Thymus (tissue), 14 donors: ENCODE results near the gene C20orf173. TPM values are rescaled to one million over a fixed set of nuclear protein-coding genes. Genes with fewer than 3 reads are reported as not detected.

Experiments used
- DNase-seq, 9 donors: peaks; one replicate each; pipeline ENCODE4 v3.0.0-alpha.2; 2013; ENCODE audit warnings: low spot score in 9 of 9, low read depth in 6 of 9, missing footprints in 1 of 9
- H3K27ac ChIP-seq, 2 donors: one replicate each; pipeline ENCODE4 v1.5.1; 2013; ENCODE audit warnings: control low read depth in 1 of 2, low read depth in 1 of 2, low read length in 1 of 2, mild to moderate bottlenecking in 1 of 2, moderate library complexity in 1 of 2
- H3K27me3 ChIP-seq, 2 donors: one replicate each; pipeline ENCODE4 v1.5.1; 2013; ENCODE audit warnings: low read length in 1 of 2; ENCODE audit not compliant: control insufficient read depth in 2 of 2, insufficient read depth in 1 of 2
- H3K36me3 ChIP-seq, 2 donors: one replicate each; pipeline ENCODE4 v1.5.1; 2013; ENCODE audit warnings: low read length in 1 of 2, mild to moderate bottlenecking in 1 of 2, moderate library complexity in 1 of 2; ENCODE audit not compliant: control insufficient read depth in 2 of 2, insufficient read depth in 2 of 2
- H3K4me1 ChIP-seq, 2 donors: one replicate each; pipeline ENCODE4 v1.5.1; 2013; ENCODE audit warnings: low read length in 2 of 2; ENCODE audit not compliant: control insufficient read depth in 2 of 2, insufficient read depth in 2 of 2
- H3K4me3 ChIP-seq, 2 donors: one replicate each; pipeline ENCODE4 v1.5.1; 2013; ENCODE audit warnings: low read length in 2 of 2, control low read depth in 1 of 2, mild to moderate bottlenecking in 1 of 2
- H3K9me3 ChIP-seq, 2 donors: one replicate each; pipeline ENCODE4 v1.5.1; 2013; ENCODE audit warnings: low read length in 1 of 2, mild to moderate bottlenecking in 1 of 2; ENCODE audit not compliant: control insufficient read depth in 2 of 2, insufficient read depth in 1 of 2
- WGBS: extraction: QIAGEN DNeasy Blood & Tissue Kit; methylation state at CpG from one replicate; pipeline ENCODE4 v1.1.7; 2013; 5-methylcytosine and 5-hydroxymethylcytosine counted together
- long read RNA-seq, 10 donors: transcript quantifications; one replicate each; lab custom pipeline, GENCODE V29; 2026
- polyA plus RNA-seq: library from polyadenylated mRNA; stranded (reverse); fragments of 200-250 nt; gene quantifications from one replicate; pipeline ENCODE4 v1.2.3, GENCODE V29; 2013
- total RNA-seq: library from RNA; stranded (reverse); fragments of 120-200 nt; gene quantifications from one replicate; pipeline ENCODE4 v1.2.4, GENCODE V29; 2013
- donor health status: healthy.

The C20orf173 gene, protein sequence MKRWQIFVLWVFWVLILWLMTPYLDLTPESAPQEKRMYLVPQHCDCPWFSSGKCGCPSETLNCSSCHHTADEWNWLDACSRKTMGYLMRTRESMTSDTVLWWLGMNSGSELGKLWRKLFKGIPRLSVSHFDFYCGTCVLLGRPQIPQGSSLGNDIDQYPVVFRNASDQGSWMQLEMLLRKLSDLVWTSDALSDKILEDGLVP
- total RNA-seq (not detected), polyA plus RNA-seq (not detected)
- long read RNA-seq, donor 1: 0 reads
- long read RNA-seq, donor 2: 0 reads
- long read RNA-seq, donor 3: 0 reads
- long read RNA-seq, donor 4: 0 reads
- long read RNA-seq, donor 5: 0 reads
- long read RNA-seq, donor 6: 0 reads
- long read RNA-seq, donor 7: 0 reads
- long read RNA-seq, donor 8: 0 reads
- long read RNA-seq, donor 9: 0 reads
- long read RNA-seq, donor 10: 0 reads

DNA sequence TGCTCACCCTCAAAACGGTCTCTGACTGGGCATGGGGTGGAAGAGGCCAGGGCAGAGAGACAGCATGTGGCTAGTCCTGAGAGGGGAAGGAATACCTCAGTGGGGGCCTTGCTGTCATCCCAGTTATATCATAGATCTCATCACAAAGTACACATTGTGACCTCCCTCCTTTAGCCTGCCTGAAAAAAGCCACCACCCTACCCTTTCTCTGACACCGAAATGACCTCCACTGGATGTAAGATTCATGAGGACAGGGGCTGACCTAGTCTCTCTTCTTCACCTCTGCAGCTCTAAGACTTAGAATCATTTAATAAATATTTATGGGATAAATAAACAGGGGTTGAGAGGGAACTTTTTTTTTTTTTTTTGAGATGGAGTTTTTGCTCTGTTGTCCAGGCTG, at the start of gene C20orf173:
C20orf173 (minus strand) TSS at position 101 of the 400 bp plus-strand sequence. CDS start 279 bp downstream, outside the sequence.
- WGBS: 95% methylated on average over 2 of the region's 2 CpGs
- no peaks in the 10 kb centered on the region for H3K4me1 ChIP-seq

DNA sequence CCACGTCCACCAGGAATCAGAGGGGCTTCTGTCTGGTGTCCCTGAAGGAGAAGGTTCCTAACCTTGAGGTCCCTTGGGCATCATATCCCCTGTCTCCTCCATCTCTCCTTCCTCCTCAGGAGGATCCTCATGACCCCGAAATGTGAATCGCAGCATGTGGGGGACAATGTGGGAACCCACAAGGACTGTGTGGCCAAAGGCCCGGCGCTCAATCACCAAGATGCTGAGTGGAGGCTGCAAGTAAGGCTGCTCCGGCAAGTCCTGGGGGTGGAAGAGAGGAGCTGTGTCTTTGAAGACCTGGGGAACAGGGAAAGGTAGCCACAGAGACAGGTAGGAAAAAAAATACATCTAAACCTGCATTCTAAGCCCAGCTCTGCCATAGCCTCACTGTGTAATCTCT, 49.7 kb upstream of the C20orf173 start:
- H3K27ac ChIP-seq: no peak overlapping the region
- no peak overlapping the region for H3K4me3 ChIP-seq
- 96% methylated on average over 6 of the region's 6 CpGs for WGBS
- no peaks in the 10 kb centered on the region for H3K4me1 ChIP-seq
- H3K9me3 ChIP-seq: peaks cover 1 to 5% of the 10 kb centered on the region in 2 donors
- no peaks in the 10 kb centered on the region for H3K36me3 ChIP-seq
- H3K27me3 ChIP-seq: peaks cover 0 to 2% of the 10 kb centered on the region in 2 donors
- DNase-seq: no peak

More for the DNA sequence above, at the start of gene C20orf173:
- no peak for DNase-seq
- H3K36me3 ChIP-seq: no peaks in the 10 kb centered on the region
- peaks cover 0 to 3% of the 10 kb centered on the region in 2 donors for H3K9me3 ChIP-seq
- H3K27ac ChIP-seq: no peak within 1 kb of the TSS
- no peaks in the 10 kb centered on the region for H3K27me3 ChIP-seq
- no peak within 1 kb of the TSS for H3K4me3 ChIP-seq

DNA sequence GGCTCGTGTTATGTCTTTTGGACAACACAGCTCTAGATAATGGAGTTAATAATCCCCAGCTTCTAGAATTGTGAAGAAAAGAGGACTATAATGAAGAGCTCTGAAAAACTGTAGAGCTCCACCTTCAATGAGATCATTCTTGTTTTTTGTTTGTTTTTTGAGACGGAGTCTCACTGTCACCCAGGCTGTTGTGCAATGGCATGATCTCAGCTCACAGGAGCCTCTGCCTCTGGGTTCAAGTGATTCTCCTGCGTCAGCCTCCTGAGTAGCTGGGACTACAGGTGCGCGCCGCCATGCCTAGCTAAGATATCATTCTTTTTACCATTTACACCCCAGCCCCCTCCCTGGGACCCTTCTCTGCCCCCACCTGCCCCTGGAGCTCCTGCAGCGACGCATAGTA, 49.0 kb upstream of the C20orf173 start:
- WGBS: 96% methylated on average over 8 of the region's 8 CpGs
- no peak overlapping the region for H3K4me3 ChIP-seq
- no peak overlapping the region for H3K27ac ChIP-seq
- H3K9me3 ChIP-seq: peaks cover 1 to 6% of the 10 kb centered on the region in 2 donors
- H3K27me3 ChIP-seq: peaks cover 0 to 2% of the 10 kb centered on the region in 2 donors
- no peak for DNase-seq
- no peaks in the 10 kb centered on the region for H3K36me3 ChIP-seq
- H3K4me1 ChIP-seq: no peaks in the 10 kb centered on the region

DNA sequence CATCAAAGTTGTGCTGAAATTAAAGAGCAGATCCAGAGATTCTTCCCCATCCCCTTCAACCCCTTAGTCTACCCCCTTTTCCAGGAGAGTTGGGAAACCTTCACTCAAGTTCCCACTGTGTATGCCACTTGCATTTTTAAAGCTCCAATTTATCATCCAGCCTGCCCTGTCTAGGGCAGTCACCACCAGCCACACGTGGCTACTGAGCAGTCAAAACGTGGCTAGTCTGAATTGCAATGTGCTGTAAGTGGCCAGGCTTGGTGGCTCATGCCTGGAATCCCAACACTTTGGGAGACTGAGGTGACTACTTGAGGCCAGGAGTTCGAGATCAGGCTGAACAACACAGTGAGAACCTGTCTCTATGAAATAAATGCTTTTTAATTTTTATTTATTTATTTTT, 47.4 kb upstream of the C20orf173 start:
- Histone ChIP-seq H3K27me3 (peaks cover 0 to 2% of the 10 kb centered on the region in 2 donors), H3K4me3 (no peak overlapping the region), H3K36me3 (no peaks in the 10 kb centered on the region), H3K27ac (no peak overlapping the region), H3K9me3 (peaks cover 1 to 9% of the 10 kb centered on the region in 2 donors), H3K4me1 (no peaks in the 10 kb centered on the region)
- no peak for DNase-seq
- 80% methylated on average over 3 of the region's 3 CpGs for WGBS

DNA sequence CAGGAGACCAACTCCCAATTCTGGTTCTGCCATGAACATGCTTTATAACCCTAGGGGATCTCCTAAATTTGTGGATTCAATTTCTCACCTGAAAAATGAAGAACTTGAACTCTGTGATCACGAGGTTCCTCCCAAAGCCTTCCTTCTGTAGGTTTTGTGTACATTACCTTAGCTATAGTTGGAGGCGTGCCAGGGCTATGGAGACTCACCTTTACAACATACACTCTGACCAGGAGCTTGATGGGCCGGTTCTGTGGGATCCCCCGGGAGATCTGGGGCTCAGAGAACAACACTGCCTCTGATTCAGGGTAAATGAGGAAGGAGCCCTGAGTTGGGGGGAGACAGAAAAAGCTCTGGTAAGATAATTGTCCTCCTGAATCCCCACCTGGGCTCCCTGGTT, 46.5 kb upstream of the C20orf173 start:
- Histone ChIP-seq H3K4me1 (no peaks in the 10 kb centered on the region), H3K4me3 (no peak overlapping the region), H3K9me3 (peaks cover 1 to 9% of the 10 kb centered on the region in 2 donors), H3K27ac (no peak overlapping the region), H3K36me3 (no peaks in the 10 kb centered on the region), H3K27me3 (peaks cover 0 to 2% of the 10 kb centered on the region in 2 donors)
- DNase-seq: no peak
- 84% methylated on average over 4 of the region's 4 CpGs for WGBS

DNA sequence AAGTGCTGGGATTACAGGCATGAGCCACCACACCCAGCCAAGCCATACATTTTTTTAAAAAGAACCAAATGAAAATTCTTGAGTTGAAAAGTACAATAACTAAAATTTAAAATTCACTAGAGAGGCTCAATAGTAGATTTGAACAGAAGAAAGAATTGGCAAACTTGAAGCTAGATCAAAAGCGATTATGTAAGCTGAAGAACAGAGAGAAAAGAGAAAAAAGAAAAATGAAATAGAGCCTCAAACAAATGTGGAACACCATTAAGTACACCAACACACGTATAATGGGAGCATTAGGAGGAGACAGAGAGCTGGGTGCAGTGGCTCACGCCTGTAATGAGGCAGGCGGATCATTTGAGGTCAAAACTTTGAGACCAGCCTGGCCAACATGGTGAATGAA, 43.4 kb upstream of the C20orf173 start:
- Histone ChIP-seq H3K4me1 (no peaks in the 10 kb centered on the region), H3K36me3 (no peaks in the 10 kb centered on the region), H3K4me3 (no peak overlapping the region), H3K27ac (no peak overlapping the region), H3K27me3 (no peaks in the 10 kb centered on the region), H3K9me3 (peaks cover 1 to 9% of the 10 kb centered on the region in 2 donors)
- WGBS: 94% methylated on average over 4 of the region's 4 CpGs
- no peak for DNase-seq

DNA sequence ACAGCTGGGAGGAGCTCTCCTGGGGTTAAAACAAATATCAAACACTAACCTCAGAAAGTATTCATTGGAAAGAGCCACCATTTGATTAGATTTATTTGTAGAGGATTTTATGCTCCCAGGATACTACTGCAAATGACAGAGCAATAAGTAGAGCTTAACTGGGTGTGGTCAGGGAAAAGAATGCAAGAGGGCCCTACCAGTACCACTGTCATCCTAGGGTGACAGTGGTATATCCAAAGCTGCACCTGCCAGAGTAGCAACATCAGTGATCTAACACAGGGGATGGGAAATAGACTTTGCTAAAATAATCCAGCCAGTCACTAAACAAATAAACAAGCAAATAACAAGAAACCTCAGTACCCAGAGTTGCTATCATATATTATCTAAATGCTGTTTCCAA, 42.1 kb upstream of the C20orf173 start:
- H3K27me3 ChIP-seq: no peaks in the 10 kb centered on the region
- no peak overlapping the region for H3K4me3 ChIP-seq
- no peaks in the 10 kb centered on the region for H3K36me3 ChIP-seq
- DNase-seq: no peak
- no peak overlapping the region for H3K27ac ChIP-seq
- peaks cover 1 to 9% of the 10 kb centered on the region in 2 donors for H3K9me3 ChIP-seq
- H3K4me1 ChIP-seq: no peaks in the 10 kb centered on the region

DNA sequence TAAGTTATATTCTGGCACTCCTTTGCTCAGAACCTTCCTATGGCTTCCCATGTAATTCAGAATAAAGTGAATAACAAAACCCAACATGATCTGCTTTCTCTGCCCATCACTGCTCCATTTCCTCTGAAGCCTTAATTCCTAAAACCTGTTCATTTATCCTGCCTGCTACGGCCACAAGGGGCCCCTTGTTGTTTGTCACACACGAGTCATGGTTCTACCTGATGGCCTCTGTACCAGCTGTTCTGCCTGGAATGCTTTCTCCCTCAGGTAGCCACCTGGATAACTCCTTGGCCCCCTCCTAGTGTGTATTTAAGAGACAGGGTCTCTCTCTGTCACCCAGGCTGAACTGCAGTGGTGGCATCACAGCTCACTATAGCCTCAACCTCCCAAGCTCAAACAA, 39.2 kb upstream of the C20orf173 start:
- WGBS: 19% methylated on average over 2 of the region's 2 CpGs
- no peak overlapping the region for H3K27ac ChIP-seq
- H3K36me3 ChIP-seq: no peaks in the 10 kb centered on the region
- no peak for DNase-seq
- H3K27me3 ChIP-seq: no peaks in the 10 kb centered on the region
- no peaks in the 10 kb centered on the region for H3K4me1 ChIP-seq
- no peak overlapping the region for H3K4me3 ChIP-seq
- peaks cover 1 to 9% of the 10 kb centered on the region in 2 donors for H3K9me3 ChIP-seq

DNA sequence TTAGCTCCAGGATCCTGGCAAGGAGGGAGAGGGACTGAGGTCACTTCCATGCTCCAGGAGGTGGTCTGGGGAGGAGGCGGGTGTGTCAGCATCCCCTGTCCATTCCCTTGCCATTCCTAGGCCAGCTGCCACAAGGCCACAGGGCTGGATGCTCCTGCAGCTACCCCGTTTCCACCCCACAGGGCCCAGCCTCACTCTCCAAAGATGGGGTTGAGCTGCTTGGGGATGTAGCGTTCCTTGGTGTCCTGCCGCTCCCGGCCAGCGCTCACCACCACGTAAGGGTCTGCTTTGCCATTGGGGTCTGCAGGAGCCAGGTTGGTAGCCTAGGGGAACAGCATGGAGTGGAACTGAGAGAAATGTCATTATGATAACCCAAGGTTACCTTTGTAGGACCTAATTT, 35.5 kb upstream of the C20orf173 start:
- Histone ChIP-seq H3K9me3 (no peaks in the 10 kb centered on the region), H3K36me3 (no peaks in the 10 kb centered on the region), H3K4me1 (no peaks in the 10 kb centered on the region), H3K27ac (no peak overlapping the region), H3K27me3 (no peaks in the 10 kb centered on the region), H3K4me3 (no peak overlapping the region)
- no peak for DNase-seq
- WGBS: 98% methylated on average over 7 of the region's 7 CpGs
